Prostate gland (tissue), 2 donors: ENCODE results near the gene RETREG1.

Source experiments
- CTCF ChIP-seq, 4 experiments: fragments of 200-600 bp in 2 of 4; fragments of 450-650 bp in 2 of 4; sonication (generic) in 2 of 4; IDR thresholded peaks; 1 replicate in 3 of 4; 2 replicates in 1 of 4; pipeline ENCODE4 v1.5.1; 2016 to 2019; ENCODE audit warnings: antibody characterized with exemption in 4 of 4, mild to moderate bottlenecking in 2 of 4, moderate library complexity in 2 of 4
- POLR2A ChIP-seq: fragments of 450-650 bp; IDR thresholded peaks from one replicate; pipeline ENCODE4 v1.6.1; 2016; ENCODE audit warnings: antibody characterized with exemption, mild to moderate bottlenecking

- TF ChIP-seq CTCF (IDR thresholded peaks at IDR 0.05) = no peak
- peak; percentile 26 for TF ChIP-seq POLR2A
Measured at GRCh38 chr5:16508730-16509531, 107.9 kb downstream of the RETREG1 start.
